GM18520 (cell line): ENCODE results near the gene GLS.
A peak's percentile ranks its signal among the peaks of the same experiment; 100 is the strongest.
"Not testable (repeated sequence)": the region's sequence is repeated elsewhere in the genome, so short reads cannot be mapped to it uniquely, and the experiment has no call there.

ENCODE experiments used
- ATAC-seq: cut with Tn5 transposase; IDR thresholded peaks from one replicate; pipeline ENCODE4 v1.9.1; 2021; ENCODE audit not compliant: unreplicated experiment

Gene GLS

DNA sequence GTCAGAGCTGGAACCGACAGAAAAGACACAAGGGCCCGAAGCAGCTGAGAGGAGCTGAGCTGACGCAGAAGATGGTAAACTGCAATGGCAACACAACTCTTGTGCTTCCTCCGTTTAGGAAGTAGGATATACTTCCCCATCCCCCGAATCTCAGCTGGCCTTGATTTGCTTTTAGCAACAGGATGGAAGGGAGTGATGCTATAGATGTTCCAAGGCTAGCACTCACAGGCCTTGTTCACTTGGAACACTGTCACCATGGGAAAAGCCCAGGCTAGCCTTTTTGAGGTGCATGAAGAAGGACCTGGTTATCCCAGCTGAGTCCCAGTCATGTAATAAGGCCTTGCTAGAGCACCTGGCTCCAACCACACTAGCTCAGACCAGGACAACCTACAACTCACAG is 107.3 kb downstream of the GLS start:
- no peak for ATAC-seq

DNA sequence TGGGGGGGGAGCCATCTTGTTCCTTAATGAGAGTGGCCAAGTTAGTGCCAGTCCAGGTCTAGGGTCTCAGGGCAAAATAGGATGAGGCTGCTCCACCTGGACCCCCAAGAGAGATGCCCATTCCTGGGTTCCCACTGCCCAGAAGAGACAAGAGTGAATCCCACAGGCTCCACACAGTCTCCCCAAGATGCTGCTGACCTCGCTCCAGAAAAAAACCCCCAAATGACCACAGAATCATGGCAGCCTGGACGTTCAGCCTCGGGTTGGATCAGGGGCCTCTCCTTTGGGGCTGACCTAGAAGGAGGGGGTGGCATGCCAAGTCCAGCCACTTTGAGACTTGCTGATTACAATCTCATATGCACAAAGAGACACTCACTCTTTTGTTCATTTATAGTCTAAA is 108.3 kb downstream of the GLS start:
- ATAC-seq = no peak

DNA sequence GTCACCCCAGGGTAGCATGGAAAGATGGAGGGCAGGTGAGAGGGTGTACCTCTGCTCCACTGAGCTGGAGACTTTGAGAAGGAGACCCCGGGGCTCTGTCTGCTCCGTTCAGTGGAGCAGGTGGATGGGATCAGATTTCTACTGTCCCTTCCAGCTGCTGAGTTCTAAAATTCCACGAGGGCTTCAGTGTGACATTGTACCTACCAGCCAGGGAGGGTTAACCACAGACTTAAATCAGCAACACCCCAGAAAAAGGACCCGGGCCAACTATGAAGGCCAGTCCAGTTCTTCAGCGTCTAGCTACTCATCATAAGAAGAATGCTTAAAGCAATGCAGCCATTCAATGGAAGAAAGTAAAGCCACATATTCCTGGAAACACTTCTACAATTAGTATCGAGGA is 109.5 kb downstream of the GLS start:
- ATAC-seq = no peak

DNA sequence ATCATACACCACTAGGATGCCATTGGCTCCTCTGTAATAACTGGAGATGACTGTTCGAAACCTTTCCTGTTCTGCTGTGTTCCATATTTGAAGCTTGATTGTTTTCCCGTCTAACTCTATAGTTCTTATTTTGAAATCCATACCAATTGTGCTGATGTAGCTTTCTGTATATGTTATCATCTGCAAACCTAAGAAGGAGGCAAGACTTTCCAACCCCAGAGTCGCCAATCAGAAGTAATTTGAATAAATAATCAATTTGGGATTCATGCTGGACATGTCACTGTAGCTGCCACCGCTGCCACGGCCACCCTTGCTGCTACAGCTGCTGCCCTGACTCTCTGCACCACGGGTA is 112.6 kb downstream of the GLS start:
- ATAC-seq = no peak

DNA sequence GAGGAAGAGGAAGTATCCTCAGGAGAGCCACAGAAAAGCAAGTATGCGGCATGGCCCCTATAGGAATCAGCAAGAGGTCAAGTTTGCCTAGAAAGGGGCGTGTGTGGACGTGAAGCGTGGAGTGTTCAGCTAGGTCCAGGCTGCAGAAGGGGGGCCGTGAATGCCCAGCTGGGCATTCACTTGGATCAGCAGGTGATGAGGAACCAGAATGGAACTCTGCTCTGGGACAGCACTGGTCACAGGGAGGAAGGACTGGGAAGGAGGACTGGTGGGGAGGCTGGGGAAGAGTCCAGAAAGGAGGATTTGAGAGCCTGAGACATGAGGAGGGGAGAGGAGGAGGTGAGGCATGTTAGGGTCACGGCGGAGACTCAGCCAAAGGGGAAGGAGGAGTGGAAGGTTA is 113.5 kb downstream of the GLS start:
- no peak for ATAC-seq

DNA sequence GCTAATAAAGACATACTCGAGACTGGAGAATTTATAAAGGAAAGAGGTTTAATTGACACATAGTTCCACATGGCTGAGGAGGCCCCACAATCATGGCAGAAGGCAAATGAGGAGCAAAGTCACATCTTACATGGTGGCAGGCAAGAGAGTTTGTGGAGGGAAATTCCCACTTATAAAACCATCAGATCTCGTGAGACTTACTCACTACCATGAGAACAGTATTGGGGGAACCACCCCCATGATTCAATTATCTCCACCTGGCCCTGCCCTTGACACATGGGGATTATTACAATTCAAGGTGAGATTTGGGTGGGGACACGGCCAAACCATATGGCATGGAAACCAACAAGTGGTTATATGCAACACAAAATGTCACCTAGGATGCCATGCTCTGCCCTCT is 114.7 kb downstream of the GLS start:
- ATAC-seq = not testable (repeated sequence)

DNA sequence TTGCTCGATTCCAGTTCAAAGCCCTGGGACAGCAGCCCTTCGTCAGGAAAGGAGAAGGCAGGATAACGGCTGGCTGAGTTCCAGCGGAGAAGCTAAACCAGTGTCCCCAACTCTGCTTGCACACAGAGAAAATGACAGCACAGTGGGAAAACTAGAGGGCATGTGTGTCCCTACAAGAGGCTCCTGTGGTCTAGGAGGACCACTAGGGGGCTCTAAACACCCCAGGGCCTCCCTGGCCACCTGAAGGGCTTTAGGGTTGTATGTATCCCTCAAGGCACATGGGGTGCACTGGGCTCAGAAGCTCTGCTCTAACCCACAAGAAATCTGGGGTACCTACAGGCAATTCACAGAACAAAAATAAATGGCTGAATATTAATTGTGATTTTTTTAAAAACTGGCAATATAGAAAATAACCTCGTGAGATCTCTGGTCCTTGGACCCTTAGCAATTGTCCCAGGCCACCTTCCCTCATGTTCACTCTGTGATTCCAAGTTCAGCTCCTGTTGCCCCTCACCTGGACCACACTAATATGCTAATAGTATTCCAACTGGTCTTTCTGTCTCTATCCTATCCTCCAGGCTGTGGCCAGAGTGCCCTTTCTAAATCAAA is 115.8 kb downstream of the GLS start:
- no peak for ATAC-seq

DNA sequence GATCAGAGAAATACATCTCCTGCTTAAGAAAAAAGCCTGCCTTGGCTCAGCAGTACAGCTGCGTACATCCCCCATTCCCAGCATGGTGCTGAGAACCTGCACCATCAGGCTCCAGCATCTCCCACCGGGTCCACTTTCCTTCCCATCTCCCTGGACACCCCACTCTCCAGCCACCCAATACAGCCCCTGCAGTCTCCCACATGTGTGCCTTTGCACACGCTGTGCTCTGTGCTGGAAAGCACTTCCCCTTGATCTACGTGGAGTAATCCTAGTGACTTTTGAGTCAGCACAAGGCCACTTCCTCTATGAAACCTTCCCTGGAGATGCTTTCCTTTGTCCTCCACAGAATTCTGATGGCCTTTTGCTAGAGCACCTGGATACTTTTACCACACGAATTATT is 116.3 kb downstream of the GLS start:
- no peak for ATAC-seq

DNA sequence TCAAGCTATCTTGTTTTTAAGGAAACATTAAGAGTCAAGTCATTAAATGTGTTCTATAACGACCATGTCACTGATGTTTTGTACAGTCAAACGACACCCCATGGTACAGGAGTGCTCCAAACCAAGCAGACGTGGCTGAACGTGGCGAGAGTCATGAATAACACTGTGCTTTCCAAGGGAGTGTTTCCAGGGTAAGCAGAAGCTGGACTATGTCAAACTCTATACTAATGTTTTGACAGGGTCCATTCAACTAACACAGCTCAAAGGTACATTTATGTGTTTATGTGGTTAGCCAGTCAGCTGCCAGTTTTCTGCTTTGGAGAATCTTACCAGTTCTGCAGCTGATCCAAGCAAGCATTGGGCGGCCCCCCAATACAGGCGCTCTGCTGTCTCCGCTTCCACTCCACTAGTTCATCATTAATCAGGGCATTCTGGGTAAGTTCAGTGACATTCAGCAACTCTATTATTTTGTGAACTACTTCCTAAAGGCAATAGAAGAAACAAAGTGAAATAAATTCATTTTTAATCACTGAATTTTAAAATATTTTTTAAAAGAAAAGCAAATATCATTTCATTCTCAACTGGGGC is 117.0 kb downstream of the GLS start:
- ATAC-seq = no peak

DNA sequence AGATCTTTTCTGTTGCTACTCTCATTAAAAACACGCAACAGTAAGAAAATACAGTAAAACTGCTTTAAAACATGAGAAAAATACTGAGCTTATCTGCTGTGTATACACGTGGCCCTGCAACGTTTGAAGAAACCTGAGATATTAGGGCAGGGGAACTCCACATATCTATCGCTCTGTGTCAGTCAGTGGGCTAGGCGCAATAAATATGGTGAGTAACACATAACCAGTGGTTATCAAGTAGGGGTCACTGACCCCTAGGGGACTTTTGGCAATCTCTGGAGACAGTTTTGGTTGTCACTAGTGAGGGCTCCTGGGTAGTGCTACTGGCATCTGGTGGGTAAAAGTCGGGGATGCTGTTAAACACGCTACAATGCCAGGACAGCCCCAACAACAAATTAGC is 118.4 kb downstream of the GLS start:
- ATAC-seq = peak; percentile 38

DNA sequence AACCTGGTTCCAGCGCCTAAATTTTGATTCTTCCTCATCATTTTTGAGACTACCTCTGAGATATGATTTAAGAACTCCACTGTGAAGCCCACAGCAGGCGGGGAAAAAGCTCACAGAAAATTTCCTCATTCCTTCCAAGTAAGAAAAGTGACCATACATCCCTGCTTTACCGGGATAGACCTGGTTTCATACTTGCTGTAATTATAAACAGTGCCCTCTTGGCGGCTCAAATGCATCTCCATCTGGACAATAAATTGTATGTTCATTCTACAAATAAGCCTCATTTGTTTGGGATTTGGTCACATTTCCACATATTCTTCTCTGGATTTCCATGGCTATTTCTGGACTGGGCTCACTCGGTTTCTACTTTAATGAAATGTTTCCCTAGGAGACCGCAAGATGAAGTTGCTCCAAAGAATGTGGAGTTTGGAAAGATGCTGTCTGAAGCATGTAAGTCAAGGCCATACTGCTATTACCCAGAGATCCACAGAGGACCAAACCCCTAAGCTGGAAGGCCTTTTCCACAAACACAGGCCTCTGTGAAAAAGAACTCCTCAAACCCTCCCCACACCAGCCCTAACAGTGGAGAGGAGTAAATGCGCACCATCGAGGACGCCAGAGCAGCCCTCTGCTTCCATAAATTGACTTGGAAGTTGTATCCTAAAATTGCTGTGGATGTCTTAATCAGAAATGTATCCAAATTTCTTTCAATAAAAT is 119.5 kb downstream of the GLS start:
- ATAC-seq = no peak

DNA sequence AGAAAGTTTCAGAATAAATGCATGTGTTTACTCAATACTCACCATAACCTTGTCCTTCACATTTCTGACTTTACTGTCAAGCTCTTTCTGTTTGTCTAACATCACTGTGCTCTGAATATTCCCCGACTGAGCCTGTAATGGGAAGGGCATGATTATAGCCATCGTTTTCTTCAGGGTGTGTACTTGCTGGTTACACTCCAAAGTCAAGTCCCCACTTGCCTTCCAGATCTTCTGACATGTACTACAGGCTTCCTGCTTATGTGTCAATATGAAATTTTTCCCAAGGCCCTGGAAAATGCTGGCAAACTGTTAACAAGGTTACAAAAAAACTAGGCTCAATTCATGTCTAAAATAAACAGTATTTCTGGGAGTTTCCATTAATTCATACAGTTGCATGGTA is 120.4 kb downstream of the GLS start:
- ATAC-seq = no peak

DNA sequence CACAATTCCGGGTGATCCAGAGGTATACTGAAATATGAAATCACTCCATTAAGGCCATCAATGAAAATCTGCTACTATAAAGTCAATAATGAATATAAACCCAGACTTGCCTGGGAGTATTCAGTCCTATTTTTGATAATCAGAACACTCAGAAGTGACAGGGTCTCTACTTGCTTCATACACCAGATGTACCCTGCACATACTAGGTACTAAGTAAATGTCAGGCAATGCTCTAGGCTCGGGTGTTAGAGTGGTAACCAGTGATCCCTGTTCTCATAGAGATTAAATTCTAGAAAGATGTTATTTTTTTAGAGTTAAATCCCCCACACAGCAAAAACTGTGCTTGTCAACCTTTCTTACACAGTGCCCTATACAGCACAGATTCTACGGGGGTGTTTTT is 121.0 kb downstream of the GLS start:
- no peak for ATAC-seq

DNA sequence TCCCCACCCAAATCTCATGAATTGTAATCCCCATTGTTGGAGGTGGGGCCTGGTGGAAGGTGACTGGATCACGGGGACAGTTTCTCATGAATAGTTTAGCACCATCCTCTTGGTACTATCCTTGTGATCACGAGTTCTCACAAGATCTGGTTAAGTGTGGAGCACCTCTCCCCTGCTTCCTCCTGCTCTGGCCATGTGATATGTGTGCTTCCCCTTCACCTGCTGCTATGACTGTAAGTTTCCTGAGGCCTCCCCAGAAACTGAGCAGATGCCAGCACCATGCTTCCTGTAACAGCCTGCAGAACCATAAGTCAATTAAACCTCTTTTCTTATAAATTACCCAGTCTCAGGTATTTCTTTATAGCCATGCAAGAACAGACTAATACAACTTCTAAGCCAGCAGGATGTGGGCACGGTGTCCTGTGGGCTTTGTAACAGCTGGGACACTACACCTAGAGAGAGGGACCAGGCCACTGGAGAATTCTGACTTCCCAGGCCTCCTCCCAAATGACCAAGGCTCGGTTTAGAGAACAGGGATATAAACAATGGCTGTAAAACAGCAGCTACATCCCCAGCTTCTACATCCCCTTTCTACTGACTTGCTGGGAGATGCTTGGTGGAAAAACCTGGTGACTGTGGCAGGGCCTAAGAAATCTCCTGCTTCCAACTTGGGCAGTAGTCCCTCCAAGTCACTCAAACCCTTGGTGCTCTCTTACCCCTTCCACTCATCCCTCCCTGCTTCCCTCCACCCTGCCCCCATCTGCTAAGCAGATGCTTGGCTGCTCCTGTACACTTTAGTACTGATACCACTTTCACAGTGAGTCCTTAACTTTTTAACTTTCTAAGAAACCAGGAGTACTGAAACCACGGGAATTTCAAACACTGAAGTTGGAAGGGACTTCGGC is 123.0 kb downstream of the GLS start:
- no peak for ATAC-seq

DNA sequence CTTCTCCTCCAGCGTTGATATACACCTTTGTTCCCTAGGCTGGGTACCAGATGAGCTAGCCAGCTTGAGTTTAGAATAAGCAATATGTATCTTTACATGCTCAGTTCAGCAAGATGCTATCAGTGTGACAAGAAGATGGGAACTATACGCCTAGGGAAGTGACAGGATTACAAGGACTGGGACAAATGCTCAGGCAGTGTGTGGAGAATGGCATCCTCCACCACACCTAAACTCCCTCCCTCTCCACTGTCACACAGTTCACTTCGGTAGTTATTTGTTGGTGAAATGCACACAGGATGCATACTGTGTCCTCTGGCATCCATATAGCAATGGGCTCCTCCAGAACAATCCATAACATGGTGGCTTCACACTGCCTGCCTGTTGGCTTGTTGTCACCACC is 125.7 kb downstream of the GLS start:
- no peak for ATAC-seq

DNA sequence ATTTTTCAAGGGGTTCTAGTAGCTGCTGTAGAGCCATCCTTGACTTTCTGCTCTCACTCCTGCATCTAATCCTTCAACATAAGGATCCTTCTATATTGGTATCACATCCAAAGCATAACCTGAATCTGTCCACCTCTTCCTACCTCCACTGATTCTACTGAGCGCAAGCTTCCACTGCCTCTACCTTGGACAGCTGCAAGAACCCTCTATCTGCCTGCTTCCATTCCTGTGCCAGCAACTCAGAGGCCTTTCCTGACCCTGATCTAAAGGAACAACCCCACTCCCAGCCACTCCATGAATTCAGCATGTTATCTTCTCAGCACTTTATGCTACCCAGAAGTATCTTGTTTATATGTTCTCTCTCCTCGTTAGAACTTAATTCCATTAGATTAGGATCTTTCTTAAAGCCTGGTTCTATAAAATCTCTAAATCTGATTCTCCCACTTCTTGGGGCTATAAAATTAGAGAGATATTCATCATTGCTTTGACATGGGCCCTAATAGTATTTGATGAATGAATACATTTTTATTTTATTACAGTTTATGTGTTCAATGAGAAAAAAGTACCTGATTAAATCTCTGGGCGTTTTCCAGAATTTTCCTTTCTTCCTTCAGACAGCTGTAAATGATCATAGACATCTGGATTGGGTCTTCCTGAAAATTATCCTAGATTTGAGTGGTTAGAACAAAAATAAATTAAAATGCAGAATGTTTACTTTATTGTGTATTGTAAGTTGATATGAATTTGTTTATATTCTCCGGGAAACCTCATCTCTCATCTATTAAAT is 126.6 kb downstream of the GLS start:
- ATAC-seq = no peak

DNA sequence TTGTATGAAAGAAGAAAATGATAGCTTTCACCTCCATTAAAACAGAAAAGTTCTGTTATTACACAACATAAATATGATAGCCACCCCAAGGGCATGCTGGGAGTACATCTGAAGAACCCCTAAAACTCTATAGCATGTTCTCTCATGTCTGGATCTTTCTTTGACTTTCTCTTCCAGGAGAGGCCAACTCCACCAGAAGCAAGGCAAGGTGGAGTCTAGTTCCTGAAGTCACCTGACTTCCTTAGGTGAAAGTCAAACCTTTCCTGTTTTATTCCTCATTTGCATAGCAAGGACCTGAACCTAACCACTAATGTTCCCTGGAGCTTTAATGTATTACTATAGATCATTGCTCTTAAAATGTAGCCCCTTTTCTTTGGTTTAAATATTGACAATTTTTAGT is 127.7 kb downstream of the GLS start:
- ATAC-seq = no peak

DNA sequence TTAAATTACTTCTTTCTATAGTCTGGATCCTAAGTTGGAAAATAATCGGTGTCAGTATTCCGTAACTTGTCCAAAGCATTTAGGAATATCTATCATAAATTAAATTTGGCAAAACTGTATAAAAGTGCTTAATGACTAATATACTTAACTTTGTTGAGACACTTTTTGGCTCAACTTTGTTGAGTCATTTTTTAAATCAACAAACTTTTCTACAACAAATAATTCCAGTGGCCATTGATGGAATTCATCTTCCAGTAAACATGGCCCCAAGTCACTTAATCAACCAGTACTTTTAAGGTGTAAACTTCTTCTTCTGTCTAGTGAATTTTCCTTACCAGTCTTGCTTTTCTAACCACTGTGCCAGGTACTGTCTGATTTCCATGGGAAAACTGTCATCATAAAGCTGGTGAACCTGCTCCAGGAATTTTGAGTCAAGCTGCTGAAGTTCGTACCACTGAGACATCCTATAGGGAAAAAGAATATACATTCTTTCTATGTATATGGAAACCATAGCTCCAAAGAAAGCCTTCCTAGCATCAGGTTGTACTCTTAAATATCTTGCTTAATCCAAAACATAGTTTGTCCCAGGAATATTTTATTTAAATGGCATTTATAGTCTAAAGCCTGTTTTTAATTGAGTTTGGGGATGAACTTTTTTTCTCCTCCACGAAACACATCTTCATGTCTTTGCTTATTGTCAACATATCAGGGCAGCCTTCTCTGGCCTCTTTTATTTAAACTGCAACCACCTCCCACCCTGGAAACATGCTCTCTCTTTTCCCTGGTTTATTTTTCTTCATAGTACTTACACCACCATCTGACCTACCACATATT is 129.1 kb downstream of the GLS start:
- no peak for ATAC-seq

DNA sequence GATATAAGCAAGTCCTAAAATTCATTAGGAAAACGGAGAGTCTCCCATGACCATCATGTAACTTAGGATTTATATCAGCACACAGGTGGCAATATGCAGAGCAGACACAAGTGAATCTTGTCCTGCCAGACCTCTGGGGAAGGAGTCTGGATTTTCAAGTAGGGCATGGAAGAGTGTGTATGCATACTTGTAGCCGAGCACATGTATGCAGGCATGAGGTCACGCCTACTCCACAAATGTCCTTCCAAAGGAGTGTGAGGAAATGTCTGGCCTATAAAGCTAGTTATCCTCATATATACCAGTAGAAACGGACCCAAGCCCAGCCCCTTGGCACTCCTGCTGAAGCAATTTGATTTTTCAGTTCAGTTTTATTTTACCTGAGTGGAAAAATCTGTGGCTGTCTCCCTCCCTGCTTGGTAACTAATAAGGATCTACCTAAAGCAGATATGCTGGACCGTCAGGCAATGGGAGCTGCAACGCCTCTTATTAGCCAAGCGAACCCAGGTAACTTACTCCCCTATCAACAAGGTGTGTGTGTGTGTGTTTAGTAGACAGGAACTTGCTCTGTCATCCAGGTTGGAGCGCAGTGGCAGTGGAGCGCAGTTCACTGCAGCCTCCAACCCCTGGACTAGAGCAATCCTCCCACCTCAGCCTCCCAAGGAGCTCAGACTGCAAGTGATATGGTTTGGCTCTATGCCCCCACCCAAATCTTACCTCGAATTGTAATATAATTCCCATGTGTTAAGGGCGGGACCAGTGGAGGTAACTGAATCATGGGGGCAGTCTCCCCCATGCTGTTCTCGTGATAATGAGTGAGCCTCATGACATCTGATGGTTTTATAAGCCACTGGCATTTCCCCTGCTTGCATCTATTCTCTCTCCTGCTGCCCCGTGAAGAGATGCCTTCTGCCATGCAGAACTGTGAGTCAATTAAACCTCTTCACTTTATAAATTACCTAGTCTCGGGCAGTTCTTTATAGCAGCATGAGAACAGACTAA is 130.6 kb downstream of the GLS start:
- no peak for ATAC-seq
